Measurements from ENCODE around the gene KLHL41. TPM values are rescaled to one million over a fixed set of nuclear protein-coding genes. Genes with fewer than 3 reads are reported as not detected.
"Not testable (repeated sequence)": the region's sequence is repeated elsewhere in the genome, so short reads cannot be mapped to it uniquely, and the experiment has no call there.

The KLHL41 gene
- total RNA-seq, 4 donors from 2014 or later: 0.13 to 0.98 (median 0.73) TPM

GRCh38 chr2:169540146-169540545 lies 30.6 kb downstream of the KLHL41 start:
- whole genome bisulfite sequencing, 2 donors: 91 to 92% methylated on average over 2 of the region's 2 CpGs
- TF ChIP-seq, protein P1, sequence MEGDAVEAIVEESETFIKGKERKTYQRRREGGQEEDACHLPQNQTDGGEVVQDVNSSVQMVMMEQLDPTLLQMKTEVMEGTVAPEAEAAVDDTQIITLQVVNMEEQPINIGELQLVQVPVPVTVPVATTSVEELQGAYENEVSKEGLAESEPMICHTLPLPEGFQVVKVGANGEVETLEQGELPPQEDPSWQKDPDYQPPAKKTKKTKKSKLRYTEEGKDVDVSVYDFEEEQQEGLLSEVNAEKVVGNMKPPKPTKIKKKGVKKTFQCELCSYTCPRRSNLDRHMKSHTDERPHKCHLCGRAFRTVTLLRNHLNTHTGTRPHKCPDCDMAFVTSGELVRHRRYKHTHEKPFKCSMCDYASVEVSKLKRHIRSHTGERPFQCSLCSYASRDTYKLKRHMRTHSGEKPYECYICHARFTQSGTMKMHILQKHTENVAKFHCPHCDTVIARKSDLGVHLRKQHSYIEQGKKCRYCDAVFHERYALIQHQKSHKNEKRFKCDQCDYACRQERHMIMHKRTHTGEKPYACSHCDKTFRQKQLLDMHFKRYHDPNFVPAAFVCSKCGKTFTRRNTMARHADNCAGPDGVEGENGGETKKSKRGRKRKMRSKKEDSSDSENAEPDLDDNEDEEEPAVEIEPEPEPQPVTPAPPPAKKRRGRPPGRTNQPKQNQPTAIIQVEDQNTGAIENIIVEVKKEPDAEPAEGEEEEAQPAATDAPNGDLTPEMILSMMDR (IDR thresholded peaks at IDR 0.05): no peak
- no peak for TF ChIP-seq POLR2A (IDR thresholded peaks at IDR 0.05)
- intact Hi-C loops (cut with DNase I; ENCODE audit: low total_unique reads): no loop called here
- no peak overlapping the region for H3K4me3 ChIP-seq (ENCODE audit: low read depth, poor library complexity, severe bottlenecking)
- no peak for DNase-seq (ENCODE audit: low spot score in 2 of 2)

DNA sequence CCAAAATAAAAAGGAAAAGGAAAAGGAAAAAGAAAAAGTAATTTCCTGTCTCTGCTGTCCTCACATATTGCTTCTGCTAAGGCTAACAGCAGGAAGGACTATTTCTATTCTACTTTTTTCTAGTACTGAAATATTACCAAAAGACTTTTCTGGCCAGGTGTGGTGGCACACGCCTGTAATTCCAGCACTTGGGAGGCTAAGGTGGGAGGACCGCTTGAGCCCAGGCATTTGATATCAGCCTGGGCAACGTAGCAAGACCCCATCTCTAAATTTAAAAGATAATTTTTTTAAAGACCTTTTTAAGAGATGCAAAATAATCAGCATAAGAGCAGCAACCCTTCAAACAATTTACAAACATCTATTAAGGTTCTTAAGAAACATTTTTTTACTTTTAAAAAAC lies 32.9 kb downstream of the KLHL41 start:
- TF ChIP-seq, protein P1 (IDR thresholded peaks at IDR 0.05): no peak
- TF ChIP-seq POLR2A (IDR thresholded peaks at IDR 0.05): no peak
- H3K4me3 ChIP-seq (ENCODE audit: low read depth, poor library complexity, severe bottlenecking): no peak overlapping the region
- DNase-seq (ENCODE audit: low spot score in 2 of 2): no peak
- intact Hi-C loops (cut with DNase I; ENCODE audit: low total_unique reads): no loop called here
- 91 to 93% methylated on average over 3 of the region's 3 CpGs for WGBS, 2 donors

GRCh38 chr2:169546756-169547155 lies 37.3 kb downstream of the KLHL41 start:
- intact Hi-C loops (cut with DNase I; ENCODE audit: low total_unique reads): no loop called here
- H3K4me3 ChIP-seq (ENCODE audit: low read depth, poor library complexity, severe bottlenecking): no peak overlapping the region
- no peak for TF ChIP-seq POLR2A (IDR thresholded peaks at IDR 0.05)
- TF ChIP-seq, protein P1 (IDR thresholded peaks at IDR 0.05): no peak
- 88 to 95% methylated on average over 2 of the region's 2 CpGs for WGBS, 2 donors
- DNase-seq (ENCODE audit: low spot score in 2 of 2): no peak

GRCh38 chr2:169561364-169561763 lies 51.9 kb downstream of the KLHL41 start:
- 95 to 97% methylated on average over 1 of the region's 1 CpG for WGBS, 2 donors
- TF ChIP-seq, protein P1 (IDR thresholded peaks at IDR 0.05): no peak
- TF ChIP-seq POLR2A (IDR thresholded peaks at IDR 0.05): no peak
- no peak overlapping the region for H3K4me3 ChIP-seq (ENCODE audit: low read depth, poor library complexity, severe bottlenecking)
- intact Hi-C loops (cut with DNase I; ENCODE audit: low total_unique reads): no loop called here
- DNase-seq (ENCODE audit: low spot score in 2 of 2): no peak

DNA sequence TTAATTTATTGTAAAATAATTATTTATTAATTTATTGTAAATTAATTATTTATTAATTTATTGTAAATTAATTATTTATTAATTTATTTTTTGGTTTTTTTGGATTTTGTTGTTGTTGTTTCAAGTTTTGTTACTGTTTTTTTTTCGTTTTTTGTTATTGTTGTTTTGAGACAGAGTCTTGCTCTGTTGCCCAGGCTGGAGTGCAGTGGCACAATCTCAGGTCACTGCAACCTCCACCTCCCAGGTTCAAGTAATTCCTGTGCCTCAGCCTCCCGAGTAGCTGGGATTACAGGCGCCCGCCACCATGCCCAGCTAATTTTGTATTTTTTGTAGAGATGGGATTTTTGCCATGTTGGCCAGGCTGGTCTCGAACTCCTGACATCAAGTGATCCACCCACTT lies 52.6 kb downstream of the KLHL41 start:
- DNase-seq (ENCODE audit: low spot score in 2 of 2); intact Hi-C loops (cut with DNase I; ENCODE audit: low total_unique reads); H3K4me3 ChIP-seq (ENCODE audit: low read depth, poor library complexity, severe bottlenecking): not testable (repeated sequence)
- 93 to 96% methylated on average over 5 of the region's 5 CpGs for WGBS, 2 donors

DNA sequence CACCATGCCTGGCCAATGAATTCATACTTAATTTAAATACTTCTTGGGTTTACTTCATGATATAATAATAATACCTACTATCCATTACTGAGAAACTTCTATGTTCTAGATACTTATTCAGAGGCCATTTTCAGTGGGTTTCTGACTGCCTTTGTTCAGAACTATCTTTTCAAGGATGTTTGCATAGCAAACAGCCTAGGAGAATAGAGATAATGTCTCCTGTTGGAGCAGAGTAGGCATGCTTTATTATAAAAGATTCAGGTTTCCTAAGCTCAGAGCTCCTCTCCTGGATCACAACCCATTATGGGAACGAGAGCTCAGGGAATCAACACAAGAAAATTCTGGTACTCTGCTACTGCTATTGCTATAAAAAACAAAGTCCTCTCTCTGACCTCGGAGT lies 53.0 kb downstream of the KLHL41 start:
- DNase-seq (ENCODE audit: low spot score in 2 of 2): no peak
- no peak overlapping the region for H3K4me3 ChIP-seq (ENCODE audit: low read depth, poor library complexity, severe bottlenecking)
- intact Hi-C loops (cut with DNase I; ENCODE audit: low total_unique reads): no loop called here
- 91 to 95% methylated on average over 2 of the region's 2 CpGs for WGBS, 2 donors
- TF ChIP-seq, protein P1 (IDR thresholded peaks at IDR 0.05): no peak
- no peak for TF ChIP-seq POLR2A (IDR thresholded peaks at IDR 0.05)
